ENCODE data around the gene PROCR.
"Not testable (repeated sequence)": the region's sequence is repeated elsewhere in the genome, so short reads cannot be mapped to it uniquely, and the experiment has no call there.

Gene PROCR

GRCh38 chr20:35164531-35164930, 7.3 kb upstream of the PROCR start:
- DNase-seq (ENCODE audit: insufficient read length, low spot score) = not testable (repeated sequence)

GRCh38 chr20:35165221-35166185, 6.4 kb upstream of the PROCR start:
- DNase-seq (ENCODE audit: insufficient read length, low spot score) (no peak), FAIRE-seq (no peak)

More at GRCh38 chr20:35164531-35164930, 7.3 kb upstream of the PROCR start:
- FAIRE-seq = not testable (repeated sequence)

- FAIRE-seq (no peak), DNase-seq (ENCODE audit: insufficient read length, low spot score) (no peak)
Measured at GRCh38 chr20:35166242-35166830, 5.5 kb upstream of the PROCR start.

- FAIRE-seq (no peak), DNase-seq (ENCODE audit: insufficient read length, low spot score) (no peak)
Measured at GRCh38 chr20:35167787-35168186, 4.1 kb upstream of the PROCR start.

GRCh38 chr20:35168701-35169409, 3.0 kb upstream of the PROCR start:
- DNase-seq (ENCODE audit: insufficient read length, low spot score); FAIRE-seq: not testable (repeated sequence)

- FAIRE-seq (no peak), DNase-seq (ENCODE audit: insufficient read length, low spot score) (no peak)
Measured at GRCh38 chr20:35171438-35171752, 477 bp upstream of the PROCR start.

GRCh38 chr20:35172434-35172806, 548 bp downstream of the PROCR start:
- FAIRE-seq (no peak), DNase-seq (ENCODE audit: insufficient read length, low spot score) (no peak)

GRCh38 chr20:35173576-35174192, 1.8 kb downstream of the PROCR start:
- no peak for FAIRE-seq
- DNase-seq (ENCODE audit: insufficient read length, low spot score) = no peak

GRCh38 chr20:35174458-35175216, 2.8 kb downstream of the PROCR start:
- DNase-seq (ENCODE audit: insufficient read length, low spot score) (no peak), FAIRE-seq (no peak)

GRCh38 chr20:35176132-35176531, 4.3 kb downstream of the PROCR start:
- FAIRE-seq (no peak), DNase-seq (ENCODE audit: insufficient read length, low spot score) (no peak)

- no peak for DNase-seq (ENCODE audit: insufficient read length, low spot score)
- FAIRE-seq = no peak
Measured at GRCh38 chr20:35179292-35180212, 7.7 kb downstream of the PROCR start.

GRCh38 chr20:35180266-35180665, 8.4 kb downstream of the PROCR start:
- no peak for DNase-seq (ENCODE audit: insufficient read length, low spot score)
- FAIRE-seq = no peak

GRCh38 chr20:35181731-35182130, 9.9 kb downstream of the PROCR start:
- FAIRE-seq = no peak
- no peak for DNase-seq (ENCODE audit: insufficient read length, low spot score)

- not testable (repeated sequence) for FAIRE-seq
Measured at GRCh38 chr20:35186691-35187289, 14.9 kb downstream of the PROCR start.

GRCh38 chr20:35187584-35188190, 15.8 kb downstream of the PROCR start:
- FAIRE-seq (no peak), DNase-seq (ENCODE audit: insufficient read length, low spot score) (no peak)

More at GRCh38 chr20:35186691-35187289, 14.9 kb downstream of the PROCR start:
- not testable (repeated sequence) for DNase-seq (ENCODE audit: insufficient read length, low spot score)

- not testable (repeated sequence) for FAIRE-seq; DNase-seq (ENCODE audit: insufficient read length, low spot score)
Measured at GRCh38 chr20:35189223-35189622, 17.4 kb downstream of the PROCR start.

GRCh38 chr20:35190556-35190955, 18.7 kb downstream of the PROCR start:
- no peak for FAIRE-seq
- DNase-seq (ENCODE audit: insufficient read length, low spot score) = no peak

- DNase-seq (ENCODE audit: insufficient read length, low spot score) = no peak
- FAIRE-seq = no peak
Measured at GRCh38 chr20:35191419-35192117, 19.7 kb downstream of the PROCR start.
